ENCODE data around the gene CNTN2. TPM values are rescaled to one million over a fixed set of nuclear protein-coding genes. Genes with fewer than 3 reads are reported as not detected.

The CNTN2 gene
- total and polyA plus RNA-seq, 2 of the 8 experiments (the other 6 are each of a cell fraction or from before 2014, with no cell fraction given): 1.2 to 3.9 TPM

DNA sequence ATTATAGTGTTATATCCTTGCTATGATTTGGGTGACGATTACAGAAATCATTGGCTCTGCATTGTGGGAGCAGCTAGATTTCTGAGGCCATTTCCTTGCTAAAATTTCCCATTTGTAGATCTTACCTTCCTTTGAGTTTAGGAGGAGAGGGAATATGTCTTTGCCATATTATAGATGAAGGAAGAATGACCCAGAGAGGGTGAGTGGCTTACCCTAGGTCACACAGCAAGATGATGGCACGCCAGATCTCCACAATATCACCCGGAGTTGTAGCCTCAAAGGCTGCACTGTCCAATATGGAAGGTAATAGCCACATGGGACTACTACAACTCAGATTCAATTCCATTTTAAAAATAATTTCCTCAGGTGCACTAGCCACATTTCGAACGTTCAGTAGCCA, 10.3 kb downstream of the CNTN2 start:
- H2BK20ac ChIP-seq (ENCODE audit: low read length): no peak overlapping the region
- ChIA-PET POLR2A (ENCODE audit: partially characterized antibody) (interaction anchor here (1.1 to 1.3 kb wide), 2 partner anchors 9 to 206 kb away, joined by 3 read pairs; no protein-coding TSS in a partner anchor), CTCF (ENCODE audit: partially characterized antibody) (interaction anchor here (0.8 to 38.9 kb wide), 8 partner anchors 9 to 308 kb away, joined by 3 to 1336 read pairs (median 7); partner anchors contain the start of gene CNTN2)
- no peak overlapping the region for H4K5ac ChIP-seq (ENCODE audit: insufficient read length, low read depth, low read length)
- H3K18ac ChIP-seq (ENCODE audit: extremely low read depth, low read length): no peak overlapping the region
- H3K36me3 ChIP-seq (ENCODE audit: control insufficient read depth in 2 of 4, insufficient read depth in 4 of 4, low read length in 3 of 4): no peaks in the 10 kb centered on the region
- H3K56ac ChIP-seq (replicated peaks; ENCODE audit: insufficient read length, low read depth, low read length): no peak overlapping the region
- H2AK5ac ChIP-seq (ENCODE audit: low read depth, low read length): no peak overlapping the region
- no peak overlapping the region for H2AFZ ChIP-seq (ENCODE audit: low read length)
- FAIRE-seq: no peak
- TF ChIP-seq HDAC2 (IDR thresholded peaks at IDR 0.05; ENCODE audit: borderline replicate concordance in 1 of 2, low read depth in 2 of 2, low read length in 2 of 2): no peak
- TF ChIP-seq SIN3A (conservative IDR thresholded peaks at IDR 0.05 in 1 of 2, IDR thresholded peaks at IDR 0.05 in 1 of 2; ENCODE audit: low read depth in 1 of 2, low read length in 2 of 2): no peak
- no peak for TF ChIP-seq EP300 (IDR thresholded peaks at IDR 0.05; ENCODE audit: borderline replicate concordance in 1 of 2, low read depth in 2 of 2, low read length in 2 of 2)
- no peak for TF ChIP-seq KDM1A (IDR thresholded peaks at IDR 0.05; ENCODE audit: borderline replicate concordance, low read length)
- no peak overlapping the region for H3K4me3 ChIP-seq (ENCODE audit: extremely low read depth in 1 of 4, insufficient read depth in 2 of 4, low read depth in 3 of 4, low read length in 4 of 4)
- H4K8ac ChIP-seq (ENCODE audit: extremely low read depth, insufficient read depth, low read length): no peak overlapping the region
- H3K14ac ChIP-seq (ENCODE audit: insufficient read length): no peak overlapping the region
- H3K27me3 ChIP-seq (replicated peaks in 1 of 4; ENCODE audit: control insufficient read depth in 3 of 4, extremely low read depth in 1 of 4, insufficient read depth in 3 of 4, low read length in 3 of 4): no peaks in the 10 kb centered on the region
- no peak overlapping the region for H3K4ac ChIP-seq (replicated peaks; ENCODE audit: insufficient read length, low read depth, low read length)
- peaks cover 2% of the 10 kb centered on the region in 2 experiments for H4K20me1 ChIP-seq (replicated peaks in 1 of 2; ENCODE audit: control insufficient read depth in 1 of 2, insufficient read depth in 2 of 2, low read length in 2 of 2)
- no peak overlapping the region for H2BK15ac ChIP-seq (ENCODE audit: low read length)
- no peak overlapping the region for H4K91ac ChIP-seq (replicated peaks; ENCODE audit: insufficient read length, low read length)
- H3K23me2 ChIP-seq (ENCODE audit: low read depth, low read length): no peaks in the 10 kb centered on the region
- H2BK5ac ChIP-seq (ENCODE audit: low read depth, low read length): no peak overlapping the region
- H3K27ac ChIP-seq (ENCODE audit: low read depth, low read length): no peak overlapping the region
- 84% methylated on average over 5 of the region's 5 CpGs; no CpG with 5 or more reads in 1 of the 2 experiments for WGBS, 2 experiments (ENCODE audit: extremely low coverage in 1 of 2, insufficient coverage in 1 of 2, insufficient read length in 1 of 2, insufficient replicate concordance in 2 of 2, low coverage in 1 of 2, low lambda C conversion rate in 2 of 2, missing lambda C conversion rate in 1 of 2)
- no peak overlapping the region for H3K9ac ChIP-seq (replicated peaks in 1 of 4; ENCODE audit: extremely low read depth in 1 of 4, low read depth in 3 of 4, low read length in 3 of 4)
- DNase-seq (ENCODE audit: low read depth in 1 of 2, low spot score in 2 of 2): no peak
- H3K79me2 ChIP-seq (ENCODE audit: control insufficient read depth in 1 of 2, insufficient read depth in 2 of 2, low read length in 2 of 2): no peaks in the 10 kb centered on the region
- H2BK12ac ChIP-seq (ENCODE audit: low read depth, low read length): no peak overlapping the region
- no peak overlapping the region for H2BK120ac ChIP-seq (replicated peaks; ENCODE audit: low read depth, low read length)
- no peak overlapping the region for H3K4me2 ChIP-seq (ENCODE audit: insufficient read depth in 1 of 2, low read depth in 2 of 2, low read length in 2 of 2)
- H3K9me3 ChIP-seq (ENCODE audit: insufficient read depth in 2 of 2, low read depth in 1 of 2, low read length in 1 of 2): no peaks in the 10 kb centered on the region
- H3K4me1 ChIP-seq (replicated peaks in 1 of 4; ENCODE audit: control insufficient read depth in 3 of 4, insufficient read depth in 4 of 4, low read length in 3 of 4): no peaks in the 10 kb centered on the region; a peak in 1 of 7 replicates
- no peak overlapping the region for H3K23ac ChIP-seq (ENCODE audit: insufficient read length)
- no peaks in the 10 kb centered on the region for H3K79me1 ChIP-seq (ENCODE audit: low read depth, low read length)

Data from H1 (cell line).